ENCODE results near the gene CARM1. TPM values are rescaled to one million over a fixed set of nuclear protein-coding genes. Genes with fewer than 3 reads are reported as not detected.

The CARM1 gene
- total and polyA plus RNA-seq, 2 donors from 2014 or later, result 21.9 to 41.2 TPM

GRCh38 chr19:10920288-10920655, 48.9 kb downstream of the CARM1 start:
- no peak for FAIRE-seq
- H3K9me3 ChIP-seq (ENCODE audit: control insufficient read depth in 2 of 3, insufficient read depth in 1 of 3, low read length in 3 of 3), result no peaks in the 10 kb centered on the region
- H3K4me1 ChIP-seq (ENCODE audit: control insufficient read depth in 2 of 3, insufficient read depth in 2 of 3, low read depth in 1 of 3, low read length in 3 of 3), result no peaks in the 10 kb centered on the region
- TF ChIP-seq CTCF (IDR thresholded peaks at IDR 0.05; ENCODE audit: borderline replicate concordance, extremely low read depth, insufficient read depth), result no peak
- no peaks in the 10 kb centered on the region for H3K27me3 ChIP-seq (ENCODE audit: control insufficient read depth, insufficient read depth, low read length)
- no peak for DNase-seq
- H3K36me3 ChIP-seq (ENCODE audit: control insufficient read depth in 2 of 3, insufficient read depth in 3 of 3, low read length in 3 of 3), result peaks cover 0 to 21% (median 8%) of the 10 kb centered on the region in 3 donors
- H3K4me3 ChIP-seq (ENCODE audit: low read length in 3 of 3), result no peak overlapping the region
- H3K9ac ChIP-seq (ENCODE audit: low read length in 3 of 3), result no peak overlapping the region
- H3K27ac ChIP-seq (ENCODE audit: low read depth in 2 of 2, low read length in 2 of 2), result no peak overlapping the region
- intact Hi-C loops (cut with DNase I), result no loop called here

GRCh38 chr19:10920781-10921180, 49.4 kb downstream of the CARM1 start:
- no peak overlapping the region for H3K9ac ChIP-seq (ENCODE audit: low read length in 3 of 3)
- FAIRE-seq (no peak), DNase-seq (no peak)
- H3K27ac ChIP-seq (ENCODE audit: low read depth in 2 of 2, low read length in 2 of 2), result no peak overlapping the region
- H3K27me3 ChIP-seq (ENCODE audit: control insufficient read depth, insufficient read depth, low read length), result no peaks in the 10 kb centered on the region
- no peak for TF ChIP-seq CTCF (IDR thresholded peaks at IDR 0.05; ENCODE audit: borderline replicate concordance, extremely low read depth, insufficient read depth)
- intact Hi-C loops (cut with DNase I), result no loop called here
- no peaks in the 10 kb centered on the region for H3K9me3 ChIP-seq (ENCODE audit: control insufficient read depth in 2 of 3, insufficient read depth in 1 of 3, low read length in 3 of 3)
- no peaks in the 10 kb centered on the region for H3K4me1 ChIP-seq (ENCODE audit: control insufficient read depth in 2 of 3, insufficient read depth in 2 of 3, low read depth in 1 of 3, low read length in 3 of 3)
- H3K36me3 ChIP-seq (ENCODE audit: control insufficient read depth in 2 of 3, insufficient read depth in 3 of 3, low read length in 3 of 3), result peaks cover 0 to 24% (median 9%) of the 10 kb centered on the region in 3 donors
- no peak overlapping the region for H3K4me3 ChIP-seq (ENCODE audit: low read length in 3 of 3)

GRCh38 chr19:10921199-10921909, 50.0 kb downstream of the CARM1 start:
- no peak overlapping the region for H3K4me3 ChIP-seq (ENCODE audit: low read length in 3 of 3)
- no peaks in the 10 kb centered on the region for H3K9me3 ChIP-seq (ENCODE audit: control insufficient read depth in 2 of 3, insufficient read depth in 1 of 3, low read length in 3 of 3)
- no peaks in the 10 kb centered on the region for H3K4me1 ChIP-seq (ENCODE audit: control insufficient read depth in 2 of 3, insufficient read depth in 2 of 3, low read depth in 1 of 3, low read length in 3 of 3)
- peaks cover 0 to 24% (median 9%) of the 10 kb centered on the region in 3 donors for H3K36me3 ChIP-seq (ENCODE audit: control insufficient read depth in 2 of 3, insufficient read depth in 3 of 3, low read length in 3 of 3)
- no peak overlapping the region for H3K27ac ChIP-seq (ENCODE audit: low read depth in 2 of 2, low read length in 2 of 2)
- TF ChIP-seq CTCF (IDR thresholded peaks at IDR 0.05; ENCODE audit: borderline replicate concordance, extremely low read depth, insufficient read depth), result no peak
- H3K27me3 ChIP-seq (ENCODE audit: control insufficient read depth, insufficient read depth, low read length), result no peaks in the 10 kb centered on the region
- FAIRE-seq (no peak), DNase-seq (peak in 1 of 5 donors; percentile 73)
- no peak overlapping the region for H3K9ac ChIP-seq (ENCODE audit: low read length in 3 of 3)
- intact Hi-C loops (cut with DNase I), result no loop called here
